WTC11 (cell line): ENCODE measurements around the gene ZNF19. TPM values are rescaled to one million over a fixed set of nuclear protein-coding genes. Genes with fewer than 3 reads are reported as not detected.

Experiments used
- total RNA-seq: library from RNA; stranded (reverse); gene quantifications from 3 replicates; pipeline ENCODE4 v1.2.3, GENCODE V29; 2021

Gene ZNF19
- total RNA-seq, 1 experiment from 2014 or later = 4.3 TPM

Other genes starting within 250 kb of the ZNF19 start
- 8.7 to 13.4 TPM (median 10.9 TPM) in 3 replicates for gene CMTR2, start 199.9 kb downstream of the ZNF19 start, total RNA-seq
- gene CALB2, start 130.6 kb downstream of the ZNF19 start, total RNA-seq = 1.6 to 2.6 TPM (median 2.5 TPM) in 3 replicates
- 0.23 to 0.62 TPM (median 0.55 TPM) in 3 replicates for gene TLE7, start 47.3 kb downstream of the ZNF19 start, total RNA-seq
- 9.6 to 11.6 TPM (median 10.5 TPM) in 3 replicates for gene ZNF23, start 27.1 kb downstream of the ZNF19 start, total RNA-seq
- 9.9 to 12.8 TPM (median 12.0 TPM) in 3 replicates for gene CHST4, start 37.1 kb upstream of the ZNF19 start, total RNA-seq
- 0.66 to 0.89 TPM (median 0.68 TPM) in 3 replicates for gene TAT, start 87.8 kb upstream of the ZNF19 start, total RNA-seq
- gene MARVELD3, start 136.9 kb upstream of the ZNF19 start, total RNA-seq = 29.2 to 31.0 TPM (median 30.0 TPM) in 3 replicates
- 19.1 to 29.3 TPM (median 19.2 TPM) in 3 replicates for gene PHLPP2, start 235.4 kb upstream of the ZNF19 start, total RNA-seq